Kidney (tissue), 11 donors: ENCODE data around the gene OR2T1. TPM values are rescaled to one million over a fixed set of nuclear protein-coding genes. Genes with fewer than 3 reads are reported as not detected.
"Not testable (repeated sequence)": the region's sequence is repeated elsewhere in the genome, so short reads cannot be mapped to it uniquely, and the experiment has no call there.

Source experiments
- DNase-seq, 5 donors: peaks; one replicate each; pipeline ENCODE4 v3.0.0-alpha.2; 2013 to 2020
- FAIRE-seq: peaks from 2 replicates; lab custom pipeline; 2012; peaks lifted over from hg19 to GRCh38; lab: Jason Lieb, UNC
- H3K27ac ChIP-seq, 2 donors: one replicate each; pipeline ENCODE4 v1.7.0; 2013; ENCODE audit warnings: low read depth in 2 of 2, low read length in 2 of 2, inconsistent platforms in 1 of 2
- H3K27me3 ChIP-seq: one replicate; pipeline ENCODE4 v1.7.1; 2013; ENCODE audit warnings: low read length, inconsistent platforms; ENCODE audit not compliant: control insufficient read depth, insufficient read depth
- H3K36me3 ChIP-seq, 3 donors: one replicate each; pipeline versions ENCODE4 v1.7.0 to v1.7.1; 2013; ENCODE audit warnings: low read length in 3 of 3, control low read depth in 1 of 3, inconsistent platforms in 1 of 3; ENCODE audit not compliant: insufficient read depth in 3 of 3, control insufficient read depth in 2 of 3
- H3K4me1 ChIP-seq, 3 donors: one replicate each; pipeline versions ENCODE4 v1.7.0 to v1.7.1; 2013; ENCODE audit warnings: low read length in 3 of 3, inconsistent platforms in 1 of 3, low read depth in 1 of 3; ENCODE audit not compliant: control insufficient read depth in 2 of 3, insufficient read depth in 2 of 3
- H3K4me3 ChIP-seq, 3 donors: one replicate each; pipeline versions ENCODE4 v1.7.0 to v1.8.1; 2013; ENCODE audit warnings: low read length in 3 of 3, control low read depth in 1 of 3, inconsistent platforms in 1 of 3
- H3K9ac ChIP-seq, 3 donors: one replicate each; pipeline versions ENCODE4 v1.7.0 to v1.7.1; 2013; ENCODE audit warnings: low read length in 3 of 3, control low read depth in 1 of 3, inconsistent platforms in 1 of 3
- H3K9me3 ChIP-seq, 3 donors: one replicate each; pipeline versions ENCODE4 v1.7.0 to v1.7.1; 2013; ENCODE audit warnings: low read length in 3 of 3, control low read depth in 1 of 3, inconsistent platforms in 1 of 3; ENCODE audit not compliant: control insufficient read depth in 2 of 3, insufficient read depth in 1 of 3
- intact Hi-C: fragments of 100-400 bp; cut with DNase I; formaldehyde crosslinking; loops from one replicate; pipeline ENCODE4 v1.11.1; 2022
- polyA plus RNA-seq: library from polyadenylated mRNA; stranded (reverse); fragments of 350-450 nt; fragmentation: Illumina TruSeq; extraction: RNeasy Lipid Tissue Mini Kit (QIAGEN cat#74804); gene quantifications from one replicate; pipeline ENCODE4 v1.2.3, GENCODE V29; 2014; ENCODE audit warnings: low read depth, low replicate concordance; ENCODE audit not compliant: insufficient read depth
- total RNA-seq: library from RNA; stranded (reverse); fragmentation: NEBNext Ultra II Directional; extraction: Animal tissue kit (Norgen Biotek cat#: 25700); gene quantifications from one replicate; pipeline ENCODE4 v1.2.1, GENCODE V29; 2021
- donor health status: control.
- donor health status: control.
- donor health status: DM: yes; HTN: yes; CAD: no.
- donor health status: Normal renal cell carcinoma (clear cell type).

OR2T1 gene
- total and polyA plus RNA-seq, 2 donors from 2014 or later = not detected

- DNase-seq, intact Hi-C loops: not testable (repeated sequence)
These were observed 32.1 kb downstream of the OR2T1 start for GRCh38 chr1:248434913-248435312.

GRCh38 chr1:248436303-248436702, 33.5 kb downstream of the OR2T1 start:
- H3K4me3 ChIP-seq, FAIRE-seq, DNase-seq, H3K4me1 ChIP-seq, H3K36me3 ChIP-seq, H3K27me3 ChIP-seq, H3K9ac ChIP-seq, H3K9me3 ChIP-seq, intact Hi-C loops, H3K27ac ChIP-seq: not testable (repeated sequence)

More at GRCh38 chr1:248434913-248435312, 32.1 kb downstream of the OR2T1 start:
- not testable (repeated sequence) for H3K4me3 ChIP-seq, H3K9ac ChIP-seq, H3K27ac ChIP-seq, H3K4me1 ChIP-seq, H3K36me3 ChIP-seq, FAIRE-seq, H3K9me3 ChIP-seq, H3K27me3 ChIP-seq

GRCh38 chr1:248438668-248439067, 35.8 kb downstream of the OR2T1 start:
- H3K4me3 ChIP-seq, intact Hi-C loops, H3K9ac ChIP-seq, H3K9me3 ChIP-seq, H3K27ac ChIP-seq, H3K36me3 ChIP-seq, DNase-seq, H3K4me1 ChIP-seq, FAIRE-seq, H3K27me3 ChIP-seq: not testable (repeated sequence)

- H3K4me3 ChIP-seq, H3K4me1 ChIP-seq, DNase-seq, H3K9ac ChIP-seq, H3K36me3 ChIP-seq, intact Hi-C loops, FAIRE-seq, H3K9me3 ChIP-seq, H3K27me3 ChIP-seq, H3K27ac ChIP-seq: not testable (repeated sequence)
These were observed 36.4 kb downstream of the OR2T1 start for GRCh38 chr1:248439283-248439682.

GRCh38 chr1:248442500-248443277, 39.8 kb downstream of the OR2T1 start:
- H3K4me1 ChIP-seq, H3K27me3 ChIP-seq, H3K27ac ChIP-seq, H3K9ac ChIP-seq, DNase-seq, H3K4me3 ChIP-seq, FAIRE-seq, H3K36me3 ChIP-seq, H3K9me3 ChIP-seq, intact Hi-C loops: not testable (repeated sequence)

- H3K27ac ChIP-seq, DNase-seq, H3K36me3 ChIP-seq, H3K9me3 ChIP-seq, H3K4me3 ChIP-seq, H3K27me3 ChIP-seq, H3K4me1 ChIP-seq, intact Hi-C loops, H3K9ac ChIP-seq, FAIRE-seq: not testable (repeated sequence)
These were observed 41.8 kb downstream of the OR2T1 start for GRCh38 chr1:248444603-248445002.

- H3K27me3 ChIP-seq, FAIRE-seq, H3K9ac ChIP-seq, H3K9me3 ChIP-seq, H3K4me3 ChIP-seq, H3K4me1 ChIP-seq, H3K36me3 ChIP-seq, intact Hi-C loops: not testable (repeated sequence)
- peak within 1 kb of the TSS in 1 of 2 donors; percentile 32 for H3K27ac ChIP-seq
- peak in 2 of 5 donors; percentile 12 to 30 for DNase-seq
These were observed 42.6 kb downstream of the OR2T1 start, which contains the start of gene OR2T2 for GRCh38 chr1:248445399-248445798. Gene OR2T2 (plus strand): TSS chr1:248445637. CDS start chr1:248452798, 7,161 bp downstream.

- H3K36me3 ChIP-seq, H3K4me1 ChIP-seq, FAIRE-seq, intact Hi-C loops, H3K27ac ChIP-seq, H3K9ac ChIP-seq, H3K4me3 ChIP-seq, H3K9me3 ChIP-seq, DNase-seq, H3K27me3 ChIP-seq: not testable (repeated sequence)
These were observed 45.7 kb downstream of the OR2T1 start for GRCh38 chr1:248448409-248449074.
